NK-92 treated with Interleukin-12 subunit alpha and Interleukin-12 subunit beta, amount 100 ng/mL, for 24 hours (cell line): ENCODE data around the gene CCDC88C.

Experiments used
- DNase-seq: peaks from one replicate; lab custom pipeline; 2025; lab: John Stamatoyannopoulos, UW

Gene CCDC88C

GRCh38 chr14:91399868-91400640, 17.6 kb downstream of the CCDC88C start:
- no peak for DNase-seq

- DNase-seq: no peak
Measured at GRCh38 chr14:91398707-91399106, 18.9 kb downstream of the CCDC88C start.

- DNase-seq: no peak
Measured at GRCh38 chr14:91397965-91398591, 19.5 kb downstream of the CCDC88C start.

- DNase-seq: peak; percentile 45
Measured at GRCh38 chr14:91396959-91397815, 20.4 kb downstream of the CCDC88C start.

- DNase-seq: no peak
Measured at GRCh38 chr14:91396013-91396660, 21.5 kb downstream of the CCDC88C start.

- DNase-seq: no peak
Measured at GRCh38 chr14:91395466-91395865, 22.2 kb downstream of the CCDC88C start.

GRCh38 chr14:91394105-91395081, 23.2 kb downstream of the CCDC88C start:
- no peak for DNase-seq

- no peak for DNase-seq
Measured at GRCh38 chr14:91392623-91393303, 24.9 kb downstream of the CCDC88C start.

- DNase-seq: no peak
Measured at GRCh38 chr14:91390165-91390778, 27.3 kb downstream of the CCDC88C start.

- DNase-seq: no peak
Measured at GRCh38 chr14:91389150-91389549, 28.5 kb downstream of the CCDC88C start.

GRCh38 chr14:91388551-91388975, 29.1 kb downstream of the CCDC88C start:
- DNase-seq: no peak

- DNase-seq: no peak
Measured at GRCh38 chr14:91387951-91388381, 29.7 kb downstream of the CCDC88C start.

- DNase-seq: no peak
Measured at GRCh38 chr14:91387169-91387835, 30.3 kb downstream of the CCDC88C start.

- no peak for DNase-seq
Measured at GRCh38 chr14:91385697-91386096, 31.9 kb downstream of the CCDC88C start.

- DNase-seq: no peak
Measured at GRCh38 chr14:91385224-91385623, 32.4 kb downstream of the CCDC88C start.

GRCh38 chr14:91383439-91383838, 34.2 kb downstream of the CCDC88C start:
- no peak for DNase-seq

- no peak for DNase-seq
Measured at GRCh38 chr14:91381801-91382670, 35.6 kb downstream of the CCDC88C start.
